ENCODE measurements around the gene GLS2. TPM values are rescaled to one million over a fixed set of nuclear protein-coding genes. Genes with fewer than 3 reads are reported as not detected.
"Not testable (repeated sequence)": the region's sequence is repeated elsewhere in the genome, so short reads cannot be mapped to it uniquely, and the experiment has no call there.

GLS2 gene
- total RNA-seq, 1 experiment from 2014 or later: not detected

DNA sequence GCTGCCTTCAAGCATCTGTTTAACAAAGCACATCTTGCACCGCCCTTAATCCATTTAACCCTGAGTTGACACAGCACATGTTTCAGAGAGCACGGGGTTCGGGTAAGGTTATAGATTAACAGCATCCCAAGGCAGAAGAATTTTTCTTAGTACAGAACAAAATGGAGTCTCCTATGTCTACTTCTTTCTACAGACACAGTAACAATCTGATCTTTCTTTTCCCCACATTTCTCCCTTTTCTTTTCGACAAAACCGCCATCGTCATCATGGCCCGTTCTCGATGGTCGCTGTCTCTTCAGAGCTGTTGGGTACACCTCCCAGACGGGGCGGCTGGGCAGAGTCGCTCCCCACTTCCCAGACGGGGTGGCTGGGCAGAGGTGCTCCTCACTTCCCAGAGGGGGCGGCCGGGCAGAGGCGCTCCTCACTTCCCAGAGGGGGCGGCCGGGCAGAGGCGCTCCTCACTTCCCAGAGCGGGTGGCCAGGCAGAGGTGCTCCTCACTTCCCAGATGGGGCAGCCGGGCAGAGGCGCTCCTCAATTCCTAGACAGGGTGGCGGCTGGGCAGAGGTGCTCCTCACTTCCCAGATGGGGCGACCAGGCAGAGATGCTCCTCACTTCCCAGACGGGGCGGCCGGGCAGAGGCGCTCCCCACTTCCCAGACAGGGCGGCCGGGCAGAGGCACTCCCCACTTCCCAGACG lies 5.6 kb upstream of the GLS2 start:
- DNase-seq (ENCODE audit: low read depth): not testable (repeated sequence)

GRCh38 chr12:56490360-56490759 lies 2.4 kb upstream of the GLS2 start:
- no peak for DNase-seq (ENCODE audit: low read depth)

GRCh38 chr12:56487448-56488040 lies 417 bp downstream of the GLS2 start:
- no peak for DNase-seq (ENCODE audit: low read depth)

- DNase-seq (ENCODE audit: low read depth): no peak
Measured at GRCh38 chr12:56486694-56487093, 1.3 kb downstream of the GLS2 start.

- DNase-seq (ENCODE audit: low read depth): no peak
Measured at GRCh38 chr12:56484566-56484965, 3.4 kb downstream of the GLS2 start.

DNA sequence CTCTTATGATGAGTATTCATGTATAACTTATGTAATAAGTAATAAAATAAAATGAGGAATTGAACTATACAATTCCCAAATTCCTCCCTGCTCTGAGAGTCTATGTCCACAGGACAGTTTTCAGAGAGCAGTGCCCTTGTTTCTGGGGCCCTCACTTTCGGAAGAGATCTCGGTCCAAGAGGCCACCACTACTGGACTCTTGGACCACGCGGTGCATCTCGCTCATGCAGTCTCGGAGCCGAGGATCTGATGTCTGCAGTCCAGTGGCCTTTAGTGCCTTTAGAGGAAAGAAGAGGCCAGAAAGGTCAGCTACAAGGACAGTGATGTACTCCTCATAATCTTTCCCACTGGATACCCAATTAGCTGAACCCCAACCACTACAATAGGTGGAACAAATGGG lies 8.3 kb downstream of the GLS2 start:
- no peak for DNase-seq (ENCODE audit: low read depth)

GRCh38 chr12:56477521-56478225 lies 10.3 kb downstream of the GLS2 start:
- DNase-seq (ENCODE audit: low read depth): no peak

GRCh38 chr12:56476972-56477432 lies 11.0 kb downstream of the GLS2 start:
- DNase-seq (ENCODE audit: low read depth): no peak

- DNase-seq (ENCODE audit: low read depth): no peak
Measured at GRCh38 chr12:56476143-56476542, 11.8 kb downstream of the GLS2 start.

DNA sequence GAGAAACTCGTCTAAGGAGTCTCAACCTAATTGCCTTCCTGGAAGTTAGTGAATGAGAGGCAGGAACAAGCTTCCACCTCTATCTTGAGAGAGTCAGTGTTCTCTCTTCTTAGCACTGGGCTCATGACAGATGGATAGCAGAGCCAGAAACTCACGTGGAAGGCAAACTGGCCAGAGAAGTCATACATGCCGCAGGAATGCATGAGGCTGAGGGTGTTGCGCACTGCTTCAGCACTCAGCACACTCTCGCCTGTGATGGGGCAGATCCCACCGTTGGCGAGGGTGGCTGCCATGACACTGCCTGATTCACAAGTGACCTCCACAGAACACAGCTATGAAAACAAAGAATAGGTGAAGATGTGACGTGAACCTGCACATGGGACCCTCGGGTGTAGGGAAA lies 13.6 kb downstream of the GLS2 start:
- no peak for DNase-seq (ENCODE audit: low read depth)

- peak; percentile 51 for DNase-seq (ENCODE audit: low read depth)
Measured at GRCh38 chr12:56469007-56469930, 18.7 kb downstream of the GLS2 start.

DNA sequence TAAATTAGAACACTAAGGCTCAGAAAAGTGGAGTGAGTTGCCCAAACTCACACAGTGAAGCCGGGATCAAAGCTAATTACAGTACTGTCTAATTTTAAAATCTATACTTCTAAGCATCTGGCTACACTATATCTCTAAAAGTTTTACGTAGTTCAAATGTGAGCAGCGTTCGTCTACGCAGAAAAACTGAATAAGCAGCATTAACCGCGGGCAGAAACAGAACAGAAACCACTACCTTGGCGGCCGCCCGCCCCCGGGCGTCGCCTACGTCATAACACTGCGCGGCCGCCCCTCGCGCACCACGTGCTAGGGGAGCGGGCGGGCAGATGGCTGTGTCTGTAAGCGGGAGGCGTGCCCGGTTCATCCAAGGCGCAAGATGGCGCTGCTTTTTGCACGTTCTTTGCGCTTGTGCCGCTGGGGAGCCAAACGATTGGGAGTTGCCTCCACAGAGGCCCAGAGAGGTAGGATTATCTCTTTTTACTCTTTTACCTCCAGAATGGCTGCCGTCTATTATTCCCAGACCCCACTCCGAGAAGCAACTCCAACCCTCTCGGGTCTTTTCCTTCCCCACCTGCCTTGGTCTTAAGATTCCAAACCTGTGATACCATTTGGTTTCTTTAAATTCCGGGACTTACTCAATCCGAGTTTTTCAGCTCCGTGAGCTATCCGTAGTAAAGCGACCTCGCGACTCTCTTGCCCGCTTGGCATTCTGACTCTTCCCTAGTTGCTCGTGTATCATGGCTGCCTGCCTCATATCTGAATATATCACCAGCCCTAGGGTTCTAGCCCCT lies 19.6 kb downstream of the GLS2 start, which contains the start of gene SPRYD4:
TSS of gene SPRYD4 (plus strand) at position 363 of the 791 bp plus-strand sequence. CDS start at position 377, 14 bp downstream.
- peak; percentile 90 for DNase-seq (ENCODE audit: low read depth)

DNA sequence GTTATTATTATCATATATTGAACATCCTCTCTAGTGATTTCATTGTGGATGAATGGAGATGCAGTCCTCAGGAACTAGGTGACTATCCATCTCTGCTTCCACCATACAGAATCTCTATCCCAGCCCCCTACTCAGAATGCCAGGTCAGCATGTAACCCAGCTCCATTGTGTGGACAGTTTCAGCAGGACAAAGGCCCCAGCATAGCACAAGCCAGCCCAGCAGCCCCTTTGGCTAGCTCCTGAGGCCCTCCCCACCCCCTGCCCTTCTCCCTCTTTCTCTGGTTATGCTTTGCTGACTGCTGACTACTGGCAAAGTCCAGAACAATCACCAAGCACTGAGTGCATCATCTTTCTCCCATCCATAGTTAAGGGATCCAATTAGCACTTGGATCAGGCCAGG lies 25.4 kb downstream of the GLS2 start:
- DNase-seq (ENCODE audit: low read depth): no peak

- peak; percentile 9 for DNase-seq (ENCODE audit: low read depth)
Measured at GRCh38 chr12:56461235-56462159, 26.5 kb downstream of the GLS2 start.

GRCh38 chr12:56457817-56458216 lies 30.1 kb downstream of the GLS2 start:
- DNase-seq (ENCODE audit: low read depth): no peak

DNA sequence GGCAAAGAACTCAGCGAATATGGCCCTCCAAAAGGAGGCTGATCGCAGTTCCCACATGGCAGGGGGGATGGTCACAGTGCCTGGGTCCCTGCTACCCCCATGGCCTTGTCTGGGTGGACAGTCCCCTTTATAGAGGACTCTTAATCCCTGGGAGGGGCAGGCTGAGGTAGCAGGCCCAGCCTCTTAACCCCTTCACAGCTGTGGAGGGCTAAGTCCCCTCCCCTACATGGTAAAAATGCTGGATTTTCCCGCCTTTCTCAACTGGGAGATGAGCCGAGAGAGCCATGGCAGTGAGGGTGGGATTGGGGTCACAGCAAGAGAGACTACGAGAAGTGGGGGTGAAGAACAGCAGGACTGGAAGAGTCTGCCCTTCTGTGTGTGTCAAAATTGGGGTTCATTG lies 33.4 kb downstream of the GLS2 start, which contains the start of gene MIP:
TSS of gene MIP (minus strand) at position 101 of the 400 bp plus-strand sequence. CDS start at position 57, 44 bp downstream.
- no peak for DNase-seq (ENCODE audit: low read depth)

GRCh38 chr12:56451147-56451546 lies 36.8 kb downstream of the GLS2 start:
- DNase-seq (ENCODE audit: low read depth): no peak

DNA sequence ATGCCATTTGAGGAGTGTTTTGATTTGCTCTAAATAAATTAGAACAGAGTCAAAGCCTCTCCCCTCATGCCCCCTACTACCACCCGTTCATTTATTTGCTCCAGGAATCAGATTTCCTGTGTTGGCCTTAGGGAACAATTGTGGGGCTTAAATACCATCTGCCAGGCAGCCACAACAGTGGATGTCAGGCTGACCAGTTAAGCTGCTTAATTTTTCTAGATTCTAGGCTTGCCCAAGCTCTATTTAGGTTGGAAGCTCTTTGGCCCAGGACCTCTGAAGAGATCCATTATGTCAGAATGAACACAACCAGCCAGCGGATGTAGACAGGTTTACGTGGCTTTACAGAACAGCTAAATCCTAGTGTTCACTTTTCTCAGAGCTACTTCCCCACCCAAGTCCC lies 37.7 kb downstream of the GLS2 start:
- no peak for DNase-seq (ENCODE audit: low read depth)

DNA sequence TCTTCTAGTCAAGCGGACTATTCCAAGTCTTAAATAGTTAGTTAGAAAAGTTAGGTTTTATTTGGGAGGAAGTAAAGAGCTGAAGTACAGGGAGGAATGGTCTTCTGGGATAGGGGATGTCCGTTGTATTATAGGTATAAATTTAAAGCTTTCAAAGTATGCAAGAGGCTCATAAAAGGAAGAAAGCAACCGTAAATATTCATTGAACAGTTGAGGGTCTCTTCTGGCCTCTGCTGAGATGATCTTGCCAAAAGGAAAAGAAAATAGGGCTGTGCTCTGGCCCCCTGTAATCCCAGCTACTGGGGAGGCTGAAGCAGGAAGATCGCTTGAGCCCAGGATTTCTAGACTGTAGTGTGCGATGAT lies 38.4 kb downstream of the GLS2 start:
- DNase-seq (ENCODE audit: low read depth): no peak

Measured in RPMI7951 (cell line).